Neuronal stem cell (in vitro differentiated cells): ENCODE measurements around the gene TVP23C.
"Not testable (repeated sequence)": the region's sequence is repeated elsewhere in the genome, so short reads cannot be mapped to it uniquely, and the experiment has no call there.

Source experiments
- DNase-seq: peaks from one replicate; pipeline ENCODE4 v3.0.0-alpha.2; 2013; ENCODE audit warnings: low spot score
- H2AFZ ChIP-seq: one replicate; pipeline ENCODE4 v1.6.1; 2013; ENCODE audit warnings: mild to moderate bottlenecking, low read length, inconsistent platforms
- H2AK5ac ChIP-seq: 2 replicates; pipeline ENCODE4 v1.6.1; 2013; ENCODE audit warnings: low read depth, mild to moderate bottlenecking, inconsistent platforms, low read length, moderate library complexity, mixed read lengths
- H2BK120ac ChIP-seq: 2 replicates; pipeline ENCODE4 v1.6.1; 2013; ENCODE audit warnings: low read depth, mild to moderate bottlenecking, inconsistent platforms, low read length, moderate library complexity, mixed read lengths
- H2BK12ac ChIP-seq: one replicate; pipeline ENCODE4 v1.6.1; 2013; ENCODE audit warnings: low read length, inconsistent platforms
- H2BK15ac ChIP-seq: 2 replicates; pipeline ENCODE4 v1.6.1; 2013; ENCODE audit warnings: mild to moderate bottlenecking, low read length, inconsistent platforms, mixed read lengths
- H2BK5ac ChIP-seq: one replicate; pipeline ENCODE4 v1.6.1; 2013; ENCODE audit warnings: inconsistent platforms, mild to moderate bottlenecking, low read length, moderate library complexity
- H3K14ac ChIP-seq: one replicate; pipeline ENCODE4 v1.6.1; 2013; ENCODE audit warnings: low read length, inconsistent platforms
- H3K18ac ChIP-seq: 2 replicates; pipeline ENCODE4 v1.6.1; 2013; ENCODE audit warnings: low read length, inconsistent platforms
- H3K23ac ChIP-seq: 2 replicates; pipeline ENCODE4 v1.6.1; 2013; ENCODE audit warnings: low read depth, mild to moderate bottlenecking, mixed read lengths, low read length, inconsistent platforms; ENCODE audit not compliant: poor library complexity
- H3K27ac ChIP-seq: replicated peaks from 3 replicates; pipeline ENCODE4 v1.5.1; 2013; ENCODE audit warnings: low read length, inconsistent platforms
- H3K27me3 ChIP-seq, 3 experiments: 2 replicates each; pipeline ENCODE4 v1.6.1; 2013; ENCODE audit warnings: low read length in 3 of 3, mild to moderate bottlenecking in 2 of 3, inconsistent platforms in 1 of 3, low read depth in 1 of 3, mixed read lengths in 1 of 3, moderate library complexity in 1 of 3; ENCODE audit not compliant: control insufficient read depth in 3 of 3, insufficient read depth in 3 of 3
- H3K36me3 ChIP-seq, 2 donors: replicated peaks in 1 of 2; 2 replicates each; pipeline ENCODE4 v1.6.1; 2013; ENCODE audit warnings: low read length in 2 of 2; ENCODE audit not compliant: control insufficient read depth in 2 of 2, insufficient read depth in 2 of 2
- H3K4ac ChIP-seq: 2 replicates; pipeline ENCODE4 v1.6.1; 2013; ENCODE audit warnings: inconsistent platforms, mild to moderate bottlenecking, low read length, moderate library complexity
- H3K4me1 ChIP-seq, 2 donors: 1 replicate in 1 of 2; 2 replicates in 1 of 2; pipeline ENCODE4 v1.6.1; 2013; ENCODE audit warnings: low read length in 2 of 2, low read depth in 1 of 2; ENCODE audit not compliant: control insufficient read depth in 2 of 2, insufficient read depth in 1 of 2
- H3K4me2 ChIP-seq: one replicate; pipeline ENCODE4 v1.6.1; 2013; ENCODE audit warnings: mild to moderate bottlenecking, low read length, inconsistent platforms; ENCODE audit not compliant: insufficient read depth, poor library complexity, severe bottlenecking
- H3K4me3 ChIP-seq, 2 donors: 2 replicates each; pipeline ENCODE4 v1.5.1; 2013; ENCODE audit warnings: low read length in 2 of 2, mild to moderate bottlenecking in 2 of 2, inconsistent platforms in 1 of 2, moderate library complexity in 1 of 2
- H3K79me1 ChIP-seq: one replicate; pipeline ENCODE4 v1.6.1; 2013; ENCODE audit warnings: low read depth, mild to moderate bottlenecking, inconsistent platforms, low read length, moderate library complexity
- H3K9ac ChIP-seq: one replicate; pipeline ENCODE4 v1.6.1; 2013; ENCODE audit warnings: mild to moderate bottlenecking, low read depth, low read length, inconsistent platforms; ENCODE audit not compliant: poor library complexity
- H3K9me3 ChIP-seq, 2 donors: replicated peaks in 1 of 2; 2 replicates each; pipeline versions ENCODE3 to v1.6.1; 2013; ENCODE audit warnings: low read length in 2 of 2, mild to moderate bottlenecking in 2 of 2, inconsistent platforms in 1 of 2, low read depth in 1 of 2, mixed read lengths in 1 of 2, moderate library complexity in 1 of 2; ENCODE audit not compliant: control insufficient read depth in 2 of 2, insufficient read depth in 1 of 2
- H4K8ac ChIP-seq: one replicate; pipeline ENCODE4 v1.6.1; 2013; ENCODE audit warnings: low read depth, mild to moderate bottlenecking, inconsistent platforms, low read length, moderate library complexity
- H4K91ac ChIP-seq: one replicate; pipeline ENCODE4 v1.6.1; 2013; ENCODE audit warnings: low read length, low read depth, mild to moderate bottlenecking, inconsistent platforms; ENCODE audit not compliant: poor library complexity
- WGBS, 2 donors: extraction: QIAGEN DNeasy Blood & Tissue Kit; methylation state at CpG; one replicate each; pipeline ENCODE4 v1.1.7; 2013; ENCODE audit warnings: missing lambda C conversion rate in 2 of 2, mixed read lengths in 1 of 2; ENCODE audit not compliant: insufficient read length in 2 of 2, insufficient replicate concordance in 1 of 2; ENCODE audit errors: extremely low coverage in 2 of 2; 5-methylcytosine and 5-hydroxymethylcytosine counted together

TVP23C gene

GRCh38 chr17:15549552-15549951, 13.7 kb downstream of the TVP23C start:
- H3K27me3 ChIP-seq, H3K4ac ChIP-seq, H3K14ac ChIP-seq, H2BK120ac ChIP-seq, H3K9ac ChIP-seq, H3K4me3 ChIP-seq, H2BK12ac ChIP-seq, DNase-seq, H2BK5ac ChIP-seq, H3K27ac ChIP-seq, H3K23ac ChIP-seq, H3K9me3 ChIP-seq, H2AK5ac ChIP-seq, H4K8ac ChIP-seq, H2AFZ ChIP-seq, H3K18ac ChIP-seq, H3K79me1 ChIP-seq, H3K4me2 ChIP-seq, H4K91ac ChIP-seq, H2BK15ac ChIP-seq, H3K4me1 ChIP-seq: not testable (repeated sequence)
- no CpG with 5 or more reads among the region's 3 CpGs for WGBS, 2 donors
- H3K36me3 ChIP-seq: peaks cover 2 to 12% of the 10 kb centered on the region in 2 donors

GRCh38 chr17:15546604-15547003, 16.7 kb downstream of the TVP23C start:
- H3K27me3 ChIP-seq, H2BK5ac ChIP-seq, H3K18ac ChIP-seq, H3K4ac ChIP-seq, H3K14ac ChIP-seq, H3K23ac ChIP-seq, H2AFZ ChIP-seq, H4K91ac ChIP-seq, H3K4me3 ChIP-seq, H2BK120ac ChIP-seq, H3K27ac ChIP-seq, H3K9ac ChIP-seq, H2AK5ac ChIP-seq, H3K79me1 ChIP-seq, H4K8ac ChIP-seq, H3K4me1 ChIP-seq, H2BK12ac ChIP-seq, H3K36me3 ChIP-seq, DNase-seq, H3K4me2 ChIP-seq, H3K9me3 ChIP-seq, H2BK15ac ChIP-seq: not testable (repeated sequence)
- WGBS, 2 donors: no CpG with 5 or more reads among the region's 2 CpGs

- not testable (repeated sequence) for H3K14ac ChIP-seq, H3K9ac ChIP-seq, H3K27ac ChIP-seq, H3K4me2 ChIP-seq, H3K23ac ChIP-seq, H2BK5ac ChIP-seq, H3K9me3 ChIP-seq, H3K4me1 ChIP-seq, H3K27me3 ChIP-seq, H2BK12ac ChIP-seq, H4K91ac ChIP-seq, H2BK120ac ChIP-seq, H2AFZ ChIP-seq, H3K18ac ChIP-seq, H3K4me3 ChIP-seq, DNase-seq, H3K4ac ChIP-seq, H3K79me1 ChIP-seq, H4K8ac ChIP-seq, H2AK5ac ChIP-seq, H2BK15ac ChIP-seq
- WGBS, 2 donors: no CpG with 5 or more reads among the region's 8 CpGs
- peaks cover 2 to 15% of the 10 kb centered on the region in 2 donors for H3K36me3 ChIP-seq
Measured at GRCh38 chr17:15540371-15541219, 22.7 kb downstream of the TVP23C start.

DNA sequence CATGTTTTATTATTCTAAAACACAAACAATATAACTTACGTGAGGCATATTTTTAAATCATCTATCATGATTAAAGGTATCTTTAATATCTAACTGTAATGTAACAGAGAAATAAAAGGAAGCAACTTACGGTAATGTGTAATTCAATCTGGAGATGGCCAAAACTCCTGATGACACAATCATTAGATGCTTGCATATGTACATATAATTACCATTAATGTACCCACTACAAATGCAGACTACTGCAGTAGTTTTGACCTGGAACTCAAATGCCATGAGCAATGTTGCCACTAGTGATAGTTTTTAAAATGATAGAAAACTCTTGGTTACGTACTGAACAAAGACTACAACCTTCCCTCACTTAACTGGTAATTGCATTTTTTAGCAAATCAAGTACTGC, 30.2 kb downstream of the TVP23C start:
- H3K14ac ChIP-seq, H3K36me3 ChIP-seq, H3K9ac ChIP-seq, H2BK12ac ChIP-seq, DNase-seq, H2AFZ ChIP-seq, H3K79me1 ChIP-seq, H3K4ac ChIP-seq, H2AK5ac ChIP-seq, H2BK15ac ChIP-seq, H3K4me3 ChIP-seq, H3K9me3 ChIP-seq, H3K4me2 ChIP-seq, H3K18ac ChIP-seq, H3K27ac ChIP-seq, H3K23ac ChIP-seq, H4K91ac ChIP-seq, H2BK5ac ChIP-seq, H4K8ac ChIP-seq, H3K27me3 ChIP-seq, H2BK120ac ChIP-seq, H3K4me1 ChIP-seq: not testable (repeated sequence)
- no CpG with 5 or more reads among the region's 3 CpGs for WGBS, 2 donors
